Erythroblast (primary cell): ENCODE measurements around the gene SOCS1.

Experiments used
- GATA1 ChIP-seq: IDR thresholded peaks from 2 replicates; pipeline ENCODE4 v1.6.1; 2011; ENCODE audit warnings: low read depth, mild to moderate bottlenecking, control low read depth, low read length, moderate library complexity
- POLR2A ChIP-seq: IDR thresholded peaks from 2 replicates; pipeline ENCODE4 v1.6.1; 2011; ENCODE audit warnings: mild to moderate bottlenecking, low read length

GRCh38 chr16:11271610-11272009, 15.6 kb upstream of the SOCS1 start:
- TF ChIP-seq POLR2A, result no peak
- TF ChIP-seq GATA1, result no peak
